Measurements from ENCODE around the gene STIL. TPM values are rescaled to one million over a fixed set of nuclear protein-coding genes. Genes with fewer than 3 reads are reported as not detected.
"Not testable (repeated sequence)": the region's sequence is repeated elsewhere in the genome, so short reads cannot be mapped to it uniquely, and the experiment has no call there.

The STIL gene
- total and polyA plus RNA-seq, 2 of the 13 experiments (the other 11 are each of a cell fraction or from before 2014, with no cell fraction given) = 13.7 to 18.6 TPM

GRCh38 chr1:47295579-47295978, 18.4 kb downstream of the STIL start:
- 93% methylated on average over 2 of the region's 2 CpGs for WGBS (ENCODE audit: low lambda C conversion rate)
- BruUV-seq (replicated peaks) = no TSS peak
- no peaks in the 10 kb centered on the region for H3K27me3 ChIP-seq (ENCODE audit: control insufficient read depth in 1 of 2, insufficient read depth in 2 of 2, low read length in 2 of 2)
- ChIA-PET CTCF (ENCODE audit: low intra/inter-chr PET ratio, low total read pairs) (no interaction called here), POLR2A (no interaction called here)
- peaks cover 5 to 55% of the 10 kb centered on the region in 2 experiments for H3K36me3 ChIP-seq (replicated peaks in 1 of 2; ENCODE audit: control insufficient read depth in 1 of 2, insufficient read depth in 2 of 2, low read length in 2 of 2)
- in situ Hi-C loops (cut with HindIII; ENCODE audit: extremely low pct_ligation_motif_present, low pct_unique_long_range_greater_than_20kb) (no loop called here), intact Hi-C loops (cut with micrococcal nuclease; ENCODE audit: unreplicated experiment) (no loop called here)
- H3K4me3 ChIP-seq (replicated peaks in 1 of 3; ENCODE audit: insufficient read depth in 1 of 3, low read depth in 2 of 3, low read length in 3 of 3) = no peak overlapping the region
- no peak overlapping the region for H3K4me2 ChIP-seq (ENCODE audit: low read depth, low read length)
- no peak for TF ChIP-seq IRF9 (CRISPR knock-in tag; IDR thresholded peaks at IDR 0.05; ENCODE audit: borderline replicate concordance)
- TF ChIP-seq ZNF350 (CRISPR knock-in tag; IDR thresholded peaks at IDR 0.05; ENCODE audit: borderline replicate concordance, low read depth) = no peak
- no peak for TF ChIP-seq XRCC5 (optimal IDR thresholded peaks at IDR 0.05; ENCODE audit: low read length)
- no peak overlapping the region for H3K27ac ChIP-seq (ENCODE audit: extremely low read length, insufficient read depth, low read length)
- H3K9ac ChIP-seq (ENCODE audit: insufficient read depth, low read depth, low read length) = no peak overlapping the region
- H3K4me1 ChIP-seq (ENCODE audit: insufficient read depth, low read length) = no peaks in the 10 kb centered on the region
- H4K20me1 ChIP-seq (ENCODE audit: insufficient read depth, low read length) = no peaks in the 10 kb centered on the region
- ATAC-seq (no peak), DNase-seq (ENCODE audit: low spot score) (no peak), FAIRE-seq (no peak)
- H3K79me2 ChIP-seq (ENCODE audit: insufficient read depth, low read length) = no peaks in the 10 kb centered on the region
- H2AFZ ChIP-seq (ENCODE audit: low read length) = no peak overlapping the region
- H3K9me3 ChIP-seq (ENCODE audit: low read length) = no peaks in the 10 kb centered on the region

GRCh38 chr1:47294863-47295262, 19.1 kb downstream of the STIL start:
- H3K4me3 ChIP-seq (replicated peaks in 1 of 3; ENCODE audit: insufficient read depth in 1 of 3, low read depth in 2 of 3, low read length in 3 of 3); H3K9ac ChIP-seq (ENCODE audit: insufficient read depth, low read depth, low read length); H3K27ac ChIP-seq (ENCODE audit: extremely low read length, insufficient read depth, low read length); H3K27me3 ChIP-seq (ENCODE audit: control insufficient read depth in 1 of 2, insufficient read depth in 2 of 2, low read length in 2 of 2); H3K4me1 ChIP-seq (ENCODE audit: insufficient read depth, low read length); in situ Hi-C loops (cut with HindIII; ENCODE audit: extremely low pct_ligation_motif_present, low pct_unique_long_range_greater_than_20kb); H2AFZ ChIP-seq (ENCODE audit: low read length); BruUV-seq (replicated peaks); DNase-seq (ENCODE audit: low spot score); intact Hi-C loops (cut with micrococcal nuclease; ENCODE audit: unreplicated experiment); H3K79me2 ChIP-seq (ENCODE audit: insufficient read depth, low read length); FAIRE-seq; POLR2A ChIA-PET; H3K9me3 ChIP-seq (ENCODE audit: low read length); ATAC-seq; CTCF ChIA-PET (ENCODE audit: low intra/inter-chr PET ratio, low total read pairs); H3K4me2 ChIP-seq (ENCODE audit: low read depth, low read length); H4K20me1 ChIP-seq (ENCODE audit: insufficient read depth, low read length): not testable (repeated sequence)
- peaks cover 5 to 51% of the 10 kb centered on the region in 2 experiments for H3K36me3 ChIP-seq (replicated peaks in 1 of 2; ENCODE audit: control insufficient read depth in 1 of 2, insufficient read depth in 2 of 2, low read length in 2 of 2)
- 96% methylated on average over 6 of the region's 6 CpGs for WGBS (ENCODE audit: low lambda C conversion rate)

GRCh38 chr1:47288116-47288515, 25.8 kb downstream of the STIL start:
- CTCF ChIA-PET (ENCODE audit: low intra/inter-chr PET ratio, low total read pairs); POLR2A ChIA-PET: not testable (repeated sequence)

More at GRCh38 chr1:47288116-47288515, 25.8 kb downstream of the STIL start:
- WGBS (ENCODE audit: low lambda C conversion rate) = 99% methylated on average over 4 of the region's 4 CpGs
- H3K27ac ChIP-seq (ENCODE audit: extremely low read length, insufficient read depth, low read length); H3K4me2 ChIP-seq (ENCODE audit: low read depth, low read length); DNase-seq (ENCODE audit: low spot score); H3K79me2 ChIP-seq (ENCODE audit: insufficient read depth, low read length); in situ Hi-C loops (cut with HindIII; ENCODE audit: extremely low pct_ligation_motif_present, low pct_unique_long_range_greater_than_20kb); H2AFZ ChIP-seq (ENCODE audit: low read length); H3K9ac ChIP-seq (ENCODE audit: insufficient read depth, low read depth, low read length); H4K20me1 ChIP-seq (ENCODE audit: insufficient read depth, low read length); intact Hi-C loops (cut with micrococcal nuclease; ENCODE audit: unreplicated experiment); H3K27me3 ChIP-seq (ENCODE audit: control insufficient read depth in 1 of 2, insufficient read depth in 2 of 2, low read length in 2 of 2); FAIRE-seq; H3K9me3 ChIP-seq (ENCODE audit: low read length); ATAC-seq; H3K4me1 ChIP-seq (ENCODE audit: insufficient read depth, low read length); BruUV-seq (replicated peaks); H3K4me3 ChIP-seq (replicated peaks in 1 of 3; ENCODE audit: insufficient read depth in 1 of 3, low read depth in 2 of 3, low read length in 3 of 3): not testable (repeated sequence)
- peaks cover 6 to 62% of the 10 kb centered on the region in 2 experiments; a peak in 4 of 5 replicates for H3K36me3 ChIP-seq (replicated peaks in 1 of 2; ENCODE audit: control insufficient read depth in 1 of 2, insufficient read depth in 2 of 2, low read length in 2 of 2)

All from HepG2 (cell line).